GM19025 (cell line): Measurements from ENCODE around the gene EIF1AD.
"Not testable (repeated sequence)": the region's sequence is repeated elsewhere in the genome, so short reads cannot be mapped to it uniquely, and the experiment has no call there.

Experiments
- ATAC-seq: cut with Tn5 transposase; IDR thresholded peaks from one replicate; pipeline ENCODE4 v1.9.1; 2021; ENCODE audit warnings: mild to moderate bottlenecking, low read depth, moderate library complexity; ENCODE audit not compliant: unreplicated experiment

The EIF1AD gene

GRCh38 chr11:66001942-66002647 is at the start of gene EIF1AD, which contains the start of gene BANF1:
Gene EIF1AD (minus strand): TSS chr11:66002157. CDS start chr11:66000389, 1,768 bp downstream.
Gene BANF1 (plus strand): TSS chr11:66002503. CDS start chr11:66003251, 748 bp downstream.
- ATAC-seq = peak; percentile 85

GRCh38 chr11:66051371-66051765 is 49.4 kb upstream of the EIF1AD start:
- ATAC-seq = no peak

GRCh38 chr11:66050581-66051231 is 48.7 kb upstream of the EIF1AD start:
- no peak for ATAC-seq

- no peak for ATAC-seq
Measured at GRCh38 chr11:66048547-66049323, 46.8 kb upstream of the EIF1AD start, which contains the start of gene GAL3ST3. Gene GAL3ST3 (minus strand): TSS chr11:66049161. CDS start chr11:66045415, 3,746 bp downstream.

- ATAC-seq = no peak
Measured at GRCh38 chr11:66047541-66048365, 45.8 kb upstream of the EIF1AD start.

- no peak for ATAC-seq
Measured at GRCh38 chr11:66046901-66047300, 44.9 kb upstream of the EIF1AD start.

- ATAC-seq = peak; percentile 59
Measured at GRCh38 chr11:66045177-66045639, 43.3 kb upstream of the EIF1AD start.

GRCh38 chr11:66044757-66045156 is 42.8 kb upstream of the EIF1AD start:
- no peak for ATAC-seq

- no peak for ATAC-seq
Measured at GRCh38 chr11:66042996-66043906, 41.3 kb upstream of the EIF1AD start.

- no peak for ATAC-seq
Measured at GRCh38 chr11:66042227-66042995, 40.5 kb upstream of the EIF1AD start.

- no peak for ATAC-seq
Measured at GRCh38 chr11:66039765-66040164, 37.8 kb upstream of the EIF1AD start.

- no peak for ATAC-seq
Measured at GRCh38 chr11:66037327-66037726, 35.4 kb upstream of the EIF1AD start.

- ATAC-seq = no peak
Measured at GRCh38 chr11:66036334-66036710, 34.4 kb upstream of the EIF1AD start.

- no peak for ATAC-seq
Measured at GRCh38 chr11:66035653-66036333, 33.8 kb upstream of the EIF1AD start.

- ATAC-seq = no peak
Measured at GRCh38 chr11:66032957-66033735, 31.2 kb upstream of the EIF1AD start.

GRCh38 chr11:66026017-66026529 is 24.1 kb upstream of the EIF1AD start, which contains the start of gene CATSPER1:
Gene CATSPER1 (minus strand): TSS chr11:66026479. CDS start chr11:66026379, 100 bp downstream.
- no peak for ATAC-seq

- not testable (repeated sequence) for ATAC-seq
Measured at GRCh38 chr11:66023186-66023440, 21.2 kb upstream of the EIF1AD start.
